ENCODE measurements around the gene GNB1L.

- TF ChIP-seq GATA2 (IDR thresholded peaks at IDR 0.05; ENCODE audit: low read depth, low read length) (no peak), GATA3 (IDR thresholded peaks at IDR 0.05; ENCODE audit: low read depth, low read length) (no peak)
These were observed 72.1 kb downstream of the GNB1L start for GRCh38 chr22:19782533-19782932.

All from SH-SY5Y (cell line).